SK-N-SH (cell line): Measurements from ENCODE around the gene ATP11A. TPM values are rescaled to one million over a fixed set of nuclear protein-coding genes. Genes with fewer than 3 reads are reported as not detected.

Experiments
- CTCF ChIA-PET: fragments of 300-600, 350-600 bp; formaldehyde crosslinking; extraction: SDS; loops from one replicate; lab custom pipeline; 2021; lab: Yijun Ruan, JAX
- POLR2A ChIA-PET: fragments of 350-600 bp; sonication (Branson Sonifier 250); formaldehyde crosslinking; extraction: SDS; loops from one replicate; lab custom pipeline; 2020; ENCODE audit warnings: antibody characterized with exemption, inconsistent platforms; lab: Yijun Ruan, JAX
- DNase-seq: peaks from one replicate; pipeline ENCODE4 v3.0.0; 2012
- H2AFZ ChIP-seq: fragments of 200-600 bp; sonication (generic); 2 replicates; pipeline ENCODE4 v1.8.1; 2016; ENCODE audit warnings: antibody characterized with exemption, mild to moderate bottlenecking, low read depth
- H3F3A ChIP-seq: fragments of 200-600 bp; sonication (generic); replicated peaks from 2 replicates; pipeline ENCODE3; 2016; ENCODE audit warnings: antibody characterized with exemption, mild to moderate bottlenecking; ENCODE audit not compliant: insufficient read depth
- H3K27ac ChIP-seq, 2 experiments: fragments of 200-500 bp in 1 of 2; fragments of 200-600 bp in 1 of 2; sonication (Bioruptor generic) in 1 of 2; sonication (generic), shearing (Covaris generic) in 1 of 2; 2 replicates each; pipeline versions ENCODE4 v1.5.1 to v1.6.1; 2014 to 2016; ENCODE audit warnings: low read depth in 2 of 2, inconsistent platforms in 1 of 2, low read length in 1 of 2, mild to moderate bottlenecking in 1 of 2, mixed read lengths in 1 of 2
- H3K27me3 ChIP-seq: fragments of 200-600 bp; sonication (generic), shearing (Covaris generic); 2 replicates; pipeline ENCODE4 v1.6.1; 2016; ENCODE audit warnings: mixed run types; ENCODE audit not compliant: insufficient read depth
- H3K36me3 ChIP-seq, 2 experiments: fragments of 200-500 bp in 1 of 2; fragments of 200-600 bp in 1 of 2; sonication (Bioruptor generic) in 1 of 2; sonication (generic) in 1 of 2; replicated peaks in 1 of 2; 2 replicates each; pipeline versions ENCODE3 to v1.5.1; 2014 to 2016; ENCODE audit warnings: low read length in 1 of 2, mild to moderate bottlenecking in 1 of 2; ENCODE audit not compliant: insufficient read depth in 2 of 2, control insufficient read depth in 1 of 2
- H3K4me1 ChIP-seq, 2 experiments: fragments of 200-500 bp in 1 of 2; fragments of 200-600 bp in 1 of 2; sonication (Bioruptor generic) in 1 of 2; sonication (generic), shearing (Covaris generic) in 1 of 2; 2 replicates each; pipeline versions ENCODE4 v1.5.1 to v1.6.1; 2014 to 2016; ENCODE audit warnings: low read depth in 1 of 2, low read length in 1 of 2, mixed run types in 1 of 2; ENCODE audit not compliant: insufficient read depth in 2 of 2, control insufficient read depth in 1 of 2
- H3K4me2 ChIP-seq: fragments of 200-600 bp; sonication (generic), shearing (Covaris generic); 2 replicates; pipeline ENCODE4 v1.6.1; 2017; ENCODE audit warnings: mixed run types
- H3K4me3 ChIP-seq, 2 experiments: fragments of 200-500 bp in 1 of 2; fragments of 200-600 bp in 1 of 2; sonication (Bioruptor generic) in 1 of 2; sonication (generic), shearing (Covaris generic) in 1 of 2; 2 replicates each; pipeline versions ENCODE4 v1.5.1 to v1.8.1; 2014 to 2016; ENCODE audit warnings: low read depth in 2 of 2, inconsistent platforms in 1 of 2, low read length in 1 of 2, mild to moderate bottlenecking in 1 of 2, mixed read lengths in 1 of 2, moderate library complexity in 1 of 2
- H3K79me2 ChIP-seq: fragments of 200-600 bp; sonication (generic); 2 replicates; pipeline ENCODE4 v1.8.1; 2017; ENCODE audit warnings: mild to moderate bottlenecking; ENCODE audit not compliant: insufficient read depth
- H3K9ac ChIP-seq: fragments of 200-600 bp; sonication (generic); 2 replicates; pipeline ENCODE4 v1.6.1; 2017; ENCODE audit warnings: mixed run types
- H3K9me2 ChIP-seq: fragments of 200-600 bp; sonication (generic); 2 replicates; pipeline ENCODE4 v1.6.1; 2017; ENCODE audit warnings: mixed run types
- H3K9me3 ChIP-seq: fragments of 200-600 bp; sonication (generic); 2 replicates; pipeline ENCODE4 v1.6.1; 2017; ENCODE audit warnings: mixed run types, mild to moderate bottlenecking, moderate library complexity
- H4K20me1 ChIP-seq: fragments of 200-600 bp; sonication (generic); 2 replicates; pipeline ENCODE4 v1.6.1; 2017; ENCODE audit warnings: mild to moderate bottlenecking, mixed run types; ENCODE audit not compliant: insufficient read depth
- FOXM1 ChIP-seq: IDR thresholded peaks from 2 replicates; pipeline ENCODE4 v1.4.0; 2012; ENCODE audit warnings: low read depth, mild to moderate bottlenecking
- MXI1 ChIP-seq: IDR thresholded peaks from 2 replicates; pipeline ENCODE4 v1.6.1; 2012; ENCODE audit warnings: mild to moderate bottlenecking, low read depth, low read length, improper control_type of control experiment
- NRF1 ChIP-seq: IDR thresholded peaks from 2 replicates; pipeline ENCODE4 v1.6.1; 2012; ENCODE audit warnings: low read depth, mild to moderate bottlenecking, low read length
- POLR2AphosphoS5 ChIP-seq: IDR thresholded peaks from 2 replicates; pipeline ENCODE4 v1.6.1; 2012; ENCODE audit warnings: low read depth, low read length
- RXRA ChIP-seq: IDR thresholded peaks from 2 replicates; pipeline ENCODE4 v1.4.0; 2012; ENCODE audit warnings: low read depth, mild to moderate bottlenecking, borderline replicate concordance
- SMC3 ChIP-seq: IDR thresholded peaks from 2 replicates; pipeline ENCODE4 v1.6.1; 2012; ENCODE audit warnings: low read depth, low read length, improper control_type of control experiment
- TEAD4 ChIP-seq: IDR thresholded peaks from 2 replicates; pipeline ENCODE4 v1.4.0; 2012; ENCODE audit warnings: mild to moderate bottlenecking, borderline replicate concordance; ENCODE audit not compliant: insufficient read depth
- YY1 ChIP-seq: IDR thresholded peaks from 2 replicates; pipeline ENCODE4 v1.4.0; 2012; ENCODE audit warnings: low read depth, mild to moderate bottlenecking
- whole genome bisulfite sequencing: methylation state at CpG from one replicate; pipeline ENCODE4 v1.1.6; 2017; ENCODE audit warnings: low lambda C conversion rate; 5-methylcytosine and 5-hydroxymethylcytosine counted together
- polyA plus RNA-seq, 3 experiments: library from polyadenylated mRNA; depleted of rRNA; stranded (reverse); fragments of >200 nt; gene quantifications; 2 replicates each; pipeline ENCODE4 v1.2.3, GENCODE V29; 2012
- TF ChIP-seq, protein P1 (sequence below): IDR thresholded peaks from 2 replicates; pipeline ENCODE4 v1.4.0; 2012; ENCODE audit warnings: low read depth, borderline replicate concordance
- TF ChIP-seq, protein P2 (sequence below): fragments of 150-350 bp; IDR thresholded peaks from 2 replicates; pipeline ENCODE4 v1.6.1; 2016; ENCODE audit warnings: mild to moderate bottlenecking, low read depth, low read length
- TF ChIP-seq, protein P3 (sequence below): IDR thresholded peaks from 2 replicates; pipeline ENCODE4 v1.4.0; 2012; ENCODE audit warnings: low read depth, borderline replicate concordance
- TF ChIP-seq, protein P4 (sequence below): fragments of 150-350 bp; IDR thresholded peaks from 2 replicates; pipeline ENCODE4 v1.6.1; 2017; ENCODE audit warnings: antibody characterized with exemption, low read length, low read depth, borderline replicate concordance
- TF ChIP-seq, protein P5 (sequence below): fragments of 200-600 bp; sonication (generic); IDR thresholded peaks from 2 replicates; pipeline ENCODE4 v1.6.1; 2017; ENCODE audit warnings: antibody characterized with exemption, mild to moderate bottlenecking, moderate library complexity

ATP11A gene
- polyA plus RNA-seq, 1 of the 3 experiments (the other 2 are of a cell fraction) = 4.1 TPM

DNA sequence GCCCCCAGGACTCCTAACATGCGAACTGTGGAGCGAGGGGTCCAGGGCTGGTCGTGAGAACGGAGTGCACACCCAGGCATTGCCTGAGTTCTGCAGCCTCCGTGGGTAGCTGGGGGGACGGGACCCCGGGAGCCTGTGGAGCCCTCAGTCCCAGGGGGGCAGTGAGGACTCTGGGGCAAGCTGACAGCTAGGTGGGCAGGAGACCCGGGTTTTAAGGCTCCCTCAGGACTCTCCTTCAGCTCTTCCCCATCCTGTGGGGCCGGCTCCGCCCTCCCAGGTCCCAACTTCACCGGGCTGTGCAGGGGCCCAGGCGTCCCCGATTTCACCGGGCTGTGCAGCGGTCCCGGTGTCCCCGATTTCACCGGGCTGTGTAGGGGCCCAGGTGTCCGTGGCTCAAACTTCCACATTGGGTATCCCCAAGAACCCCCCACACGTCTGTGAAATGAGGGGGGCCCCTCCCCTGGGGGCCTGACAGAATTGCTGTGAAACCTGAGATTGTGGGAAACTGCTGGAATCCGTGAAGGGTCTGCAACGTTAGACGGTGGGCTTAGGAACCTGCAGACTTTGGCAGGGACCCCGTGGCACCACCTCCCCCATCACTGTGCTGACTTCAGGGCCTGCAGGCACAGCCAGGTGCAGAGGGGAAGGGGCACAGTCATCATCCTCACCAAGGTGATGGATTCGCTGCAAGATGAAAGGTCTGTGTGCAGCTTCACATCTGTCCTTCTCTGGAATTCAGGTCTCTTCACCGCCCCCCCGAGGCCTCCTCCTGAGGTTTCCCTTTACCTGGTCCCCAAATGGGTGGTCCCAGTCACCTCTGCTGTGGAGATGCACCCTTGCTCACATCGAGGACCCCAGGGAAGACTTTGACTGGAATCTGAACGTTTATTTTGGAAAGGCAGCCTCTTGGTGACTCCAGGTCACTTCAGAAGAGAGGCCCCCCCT is 206.0 kb downstream of the ATP11A start:
- Histone ChIP-seq H3F3A (no peaks in the 10 kb centered on the region), H3K9me2 (no peaks in the 10 kb centered on the region), H3K27ac (no peak overlapping the region), H4K20me1 (no peaks in the 10 kb centered on the region), H3K4me2 (no peak overlapping the region), H3K79me2 (no peaks in the 10 kb centered on the region), H3K9me3 (no peaks in the 10 kb centered on the region), H2AFZ (no peak overlapping the region), H3K4me3 (no peak overlapping the region), H3K4me1 (peaks cover 0 to 18% of the 10 kb centered on the region in 2 experiments; a peak in 1 of 4 replicates), H3K36me3 (no peaks in the 10 kb centered on the region), H3K27me3 (peaks cover 10% of the 10 kb centered on the region)
- ChIA-PET POLR2A (interaction anchor here (1.5 kb wide), 1 partner anchor 10 kb away, joined by 4 read pairs; no protein-coding TSS in a partner anchor), CTCF (interaction anchor here (1.5 kb wide), 1 partner anchor 21 kb away, joined by 4 read pairs; no protein-coding TSS in a partner anchor)
- no peak for DNase-seq
- 88% methylated on average over 17 of the region's 29 CpGs for WGBS
- no peak for TF ChIP-seq FOXM1
- TF ChIP-seq, protein P1, sequence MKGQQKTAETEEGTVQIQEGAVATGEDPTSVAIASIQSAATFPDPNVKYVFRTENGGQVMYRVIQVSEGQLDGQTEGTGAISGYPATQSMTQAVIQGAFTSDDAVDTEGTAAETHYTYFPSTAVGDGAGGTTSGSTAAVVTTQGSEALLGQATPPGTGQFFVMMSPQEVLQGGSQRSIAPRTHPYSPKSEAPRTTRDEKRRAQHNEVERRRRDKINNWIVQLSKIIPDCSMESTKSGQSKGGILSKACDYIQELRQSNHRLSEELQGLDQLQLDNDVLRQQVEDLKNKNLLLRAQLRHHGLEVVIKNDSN = no peak
- TF ChIP-seq YY1 = no peak
- TF ChIP-seq, protein P2, sequence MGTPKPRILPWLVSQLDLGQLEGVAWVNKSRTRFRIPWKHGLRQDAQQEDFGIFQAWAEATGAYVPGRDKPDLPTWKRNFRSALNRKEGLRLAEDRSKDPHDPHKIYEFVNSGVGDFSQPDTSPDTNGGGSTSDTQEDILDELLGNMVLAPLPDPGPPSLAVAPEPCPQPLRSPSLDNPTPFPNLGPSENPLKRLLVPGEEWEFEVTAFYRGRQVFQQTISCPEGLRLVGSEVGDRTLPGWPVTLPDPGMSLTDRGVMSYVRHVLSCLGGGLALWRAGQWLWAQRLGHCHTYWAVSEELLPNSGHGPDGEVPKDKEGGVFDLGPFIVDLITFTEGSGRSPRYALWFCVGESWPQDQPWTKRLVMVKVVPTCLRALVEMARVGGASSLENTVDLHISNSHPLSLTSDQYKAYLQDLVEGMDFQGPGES = no peak
- TF ChIP-seq, protein P3, sequence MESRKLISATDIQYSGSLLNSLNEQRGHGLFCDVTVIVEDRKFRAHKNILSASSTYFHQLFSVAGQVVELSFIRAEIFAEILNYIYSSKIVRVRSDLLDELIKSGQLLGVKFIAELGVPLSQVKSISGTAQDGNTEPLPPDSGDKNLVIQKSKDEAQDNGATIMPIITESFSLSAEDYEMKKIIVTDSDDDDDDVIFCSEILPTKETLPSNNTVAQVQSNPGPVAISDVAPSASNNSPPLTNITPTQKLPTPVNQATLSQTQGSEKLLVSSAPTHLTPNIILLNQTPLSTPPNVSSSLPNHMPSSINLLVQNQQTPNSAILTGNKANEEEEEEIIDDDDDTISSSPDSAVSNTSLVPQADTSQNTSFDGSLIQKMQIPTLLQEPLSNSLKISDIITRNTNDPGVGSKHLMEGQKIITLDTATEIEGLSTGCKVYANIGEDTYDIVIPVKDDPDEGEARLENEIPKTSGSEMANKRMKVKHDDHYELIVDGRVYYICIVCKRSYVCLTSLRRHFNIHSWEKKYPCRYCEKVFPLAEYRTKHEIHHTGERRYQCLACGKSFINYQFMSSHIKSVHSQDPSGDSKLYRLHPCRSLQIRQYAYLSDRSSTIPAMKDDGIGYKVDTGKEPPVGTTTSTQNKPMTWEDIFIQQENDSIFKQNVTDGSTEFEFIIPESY = no peak
- TF ChIP-seq TEAD4 = no peak
- no peak for TF ChIP-seq MXI1
- TF ChIP-seq RXRA = no peak
- no peak for TF ChIP-seq SMC3
- TF ChIP-seq, protein P4, sequence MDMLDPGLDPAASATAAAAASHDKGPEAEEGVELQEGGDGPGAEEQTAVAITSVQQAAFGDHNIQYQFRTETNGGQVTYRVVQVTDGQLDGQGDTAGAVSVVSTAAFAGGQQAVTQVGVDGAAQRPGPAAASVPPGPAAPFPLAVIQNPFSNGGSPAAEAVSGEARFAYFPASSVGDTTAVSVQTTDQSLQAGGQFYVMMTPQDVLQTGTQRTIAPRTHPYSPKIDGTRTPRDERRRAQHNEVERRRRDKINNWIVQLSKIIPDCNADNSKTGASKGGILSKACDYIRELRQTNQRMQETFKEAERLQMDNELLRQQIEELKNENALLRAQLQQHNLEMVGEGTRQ = no peak
- TF ChIP-seq POLR2AphosphoS5 = no peak
- TF ChIP-seq, protein P5, sequence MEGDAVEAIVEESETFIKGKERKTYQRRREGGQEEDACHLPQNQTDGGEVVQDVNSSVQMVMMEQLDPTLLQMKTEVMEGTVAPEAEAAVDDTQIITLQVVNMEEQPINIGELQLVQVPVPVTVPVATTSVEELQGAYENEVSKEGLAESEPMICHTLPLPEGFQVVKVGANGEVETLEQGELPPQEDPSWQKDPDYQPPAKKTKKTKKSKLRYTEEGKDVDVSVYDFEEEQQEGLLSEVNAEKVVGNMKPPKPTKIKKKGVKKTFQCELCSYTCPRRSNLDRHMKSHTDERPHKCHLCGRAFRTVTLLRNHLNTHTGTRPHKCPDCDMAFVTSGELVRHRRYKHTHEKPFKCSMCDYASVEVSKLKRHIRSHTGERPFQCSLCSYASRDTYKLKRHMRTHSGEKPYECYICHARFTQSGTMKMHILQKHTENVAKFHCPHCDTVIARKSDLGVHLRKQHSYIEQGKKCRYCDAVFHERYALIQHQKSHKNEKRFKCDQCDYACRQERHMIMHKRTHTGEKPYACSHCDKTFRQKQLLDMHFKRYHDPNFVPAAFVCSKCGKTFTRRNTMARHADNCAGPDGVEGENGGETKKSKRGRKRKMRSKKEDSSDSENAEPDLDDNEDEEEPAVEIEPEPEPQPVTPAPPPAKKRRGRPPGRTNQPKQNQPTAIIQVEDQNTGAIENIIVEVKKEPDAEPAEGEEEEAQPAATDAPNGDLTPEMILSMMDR = no peak
- TF ChIP-seq NRF1 = no peak
- TF ChIP-seq, all 33 proteins: peak for 0
- H3K9ac ChIP-seq = no peak overlapping the region
